Jurkat, Clone E6-1 (cell line): ENCODE results near the gene TEDC1.

Source experiments
- DNase-seq: peaks from one replicate; pipeline ENCODE4 v3.0.0-alpha.2; 2011; ENCODE audit warnings: low read depth, low spot score
- H3K4me3 ChIP-seq: 2 replicates; pipeline ENCODE4 v1.5.1; 2011; ENCODE audit warnings: mild to moderate bottlenecking, low read length, control low read depth, moderate library complexity

TEDC1 gene

DNA sequence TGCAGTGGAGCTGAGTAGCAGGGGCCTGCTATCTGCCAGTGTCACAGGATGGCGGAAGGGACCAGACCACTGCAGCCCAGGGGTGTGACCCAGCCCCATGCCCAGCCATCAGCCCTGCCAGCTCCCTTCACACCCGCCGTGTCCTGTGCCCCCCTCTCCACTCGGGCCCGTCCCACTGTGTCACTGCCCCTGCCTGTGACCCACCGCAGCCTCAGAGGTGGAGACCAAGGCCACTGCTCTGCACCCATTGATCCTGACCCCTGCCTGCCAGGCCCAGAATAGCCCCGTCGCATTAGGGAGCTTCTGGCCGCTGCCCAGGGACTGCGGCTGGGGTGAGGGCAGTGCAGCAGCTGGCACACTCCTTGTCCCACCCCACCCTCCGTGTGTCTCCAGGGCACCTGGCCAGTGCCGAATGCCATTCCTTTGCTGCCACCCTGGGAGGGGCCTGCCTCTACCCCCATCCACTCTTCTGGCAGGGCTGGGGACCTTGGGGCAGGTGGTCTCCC lies 18.5 kb upstream of the TEDC1 start:
- no peak overlapping the region for H3K4me3 ChIP-seq
- no peak for DNase-seq

DNA sequence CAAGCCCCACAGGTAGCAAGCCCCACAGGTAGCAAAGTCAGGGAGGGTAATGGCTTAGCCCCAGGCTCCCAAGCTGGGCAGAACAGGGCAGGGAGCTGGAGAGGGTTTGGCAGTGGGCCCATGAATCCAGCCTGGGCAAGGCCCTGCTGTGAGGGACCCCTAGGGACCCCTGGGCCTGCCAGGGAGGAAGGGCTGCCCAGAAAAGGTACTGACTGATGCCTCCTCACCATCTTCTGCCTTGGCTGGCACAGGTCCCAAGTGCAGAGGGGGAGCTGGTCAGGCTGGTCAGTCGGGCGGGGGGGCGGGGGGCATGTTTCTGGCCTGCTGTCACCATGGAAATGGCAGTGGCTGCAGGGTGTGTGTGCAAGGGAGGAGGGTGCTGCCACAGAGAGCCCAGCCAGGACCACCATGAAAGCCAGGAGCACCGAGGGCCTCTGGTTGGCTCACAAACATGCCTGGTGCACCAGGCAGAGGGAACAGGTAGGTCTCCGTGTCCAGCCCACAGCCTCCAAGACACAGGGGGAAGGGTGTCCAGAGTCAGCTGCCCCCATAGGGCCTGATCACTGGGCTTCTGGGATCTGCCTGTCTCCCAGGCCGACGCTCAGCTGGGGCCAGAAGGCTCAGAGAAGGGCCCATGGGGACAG lies 17.9 kb upstream of the TEDC1 start:
- no peak overlapping the region for H3K4me3 ChIP-seq
- no peak for DNase-seq

DNA sequence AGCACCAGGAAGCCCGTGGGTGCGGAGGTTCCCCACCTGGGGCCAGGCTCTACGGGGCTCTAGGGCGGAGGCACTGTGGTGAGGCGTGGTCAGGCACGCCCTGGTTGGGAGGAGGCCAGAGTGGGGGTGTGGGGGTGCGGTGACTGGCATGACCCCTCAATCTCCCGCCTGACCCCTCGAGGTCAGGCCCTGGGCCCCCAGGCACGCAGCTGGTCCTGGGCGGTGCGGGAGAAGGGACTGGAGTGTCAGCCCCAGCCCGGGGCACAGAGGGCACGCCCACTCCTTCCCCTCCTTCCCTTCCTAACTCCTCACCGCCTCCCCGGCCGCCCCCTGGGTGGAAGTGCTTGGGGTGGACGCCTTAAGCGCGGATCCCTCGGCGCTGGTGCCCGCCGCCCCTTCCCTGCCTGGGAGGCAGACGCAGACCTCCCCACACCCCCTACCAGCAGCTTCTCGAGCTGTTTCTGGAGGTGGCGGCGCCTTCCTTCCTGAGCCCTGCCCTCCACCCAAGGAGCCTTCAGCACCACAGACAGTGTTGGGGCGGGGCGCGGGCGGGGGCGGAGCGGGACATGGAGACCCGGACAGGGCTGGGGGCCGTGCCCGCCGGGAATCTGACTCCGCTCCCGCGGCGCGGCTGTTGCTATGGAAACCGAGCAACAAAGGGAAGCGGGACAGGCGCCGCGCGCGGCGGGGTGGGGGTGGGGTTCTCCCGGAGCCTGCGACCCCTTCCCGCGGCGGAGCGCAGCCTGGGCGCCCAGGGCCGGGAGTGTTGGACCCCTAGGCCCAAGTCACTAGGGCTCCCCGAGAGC lies 17.2 kb upstream of the TEDC1 start:
- DNase-seq = no peak
- peak overlapping the region; percentile 45 for H3K4me3 ChIP-seq

DNA sequence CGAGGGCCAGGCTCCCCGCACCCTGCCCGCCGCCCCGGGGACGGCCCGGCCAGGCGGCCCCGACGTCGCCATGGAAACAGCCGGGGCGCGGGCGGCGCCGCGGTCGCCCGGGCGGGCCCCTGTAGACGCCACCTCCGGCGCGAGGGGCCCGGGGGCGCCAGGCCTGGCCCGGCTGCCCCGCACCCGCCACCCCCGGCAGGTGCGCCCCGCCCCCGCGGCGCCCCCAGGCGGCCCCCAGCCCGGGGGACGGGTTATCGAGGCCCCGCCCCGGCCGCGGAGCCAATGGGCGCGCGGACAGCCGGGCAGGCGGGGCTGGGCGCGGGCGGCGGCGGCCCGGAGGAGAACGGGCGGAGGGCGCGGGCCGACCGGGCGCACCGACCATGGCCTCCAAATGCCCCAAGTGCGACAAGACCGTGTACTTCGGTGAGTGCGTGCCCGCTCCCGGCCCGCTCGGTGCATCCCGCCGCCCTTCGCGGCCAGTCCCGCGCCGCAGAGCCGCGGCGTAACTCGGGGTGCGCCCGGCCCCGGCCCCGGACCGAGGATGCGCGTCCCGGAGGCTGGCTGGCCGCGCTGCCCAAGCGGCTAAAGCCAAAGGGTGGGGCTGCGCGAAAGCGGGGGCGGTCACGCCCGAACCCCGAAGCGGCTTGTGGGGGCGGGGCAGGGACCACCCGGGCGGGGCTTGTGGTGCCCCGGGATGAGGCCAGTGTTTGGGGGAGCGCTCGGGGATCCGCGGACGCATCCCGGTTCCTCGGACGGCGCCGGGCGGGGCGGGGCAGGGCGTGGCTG lies 16.4 kb upstream of the TEDC1 start, which contains the start of gene CRIP2:
TSS of gene CRIP2 (plus strand) at position 339 of the 786 bp plus-strand sequence. CDS start at position 381, 42 bp downstream.
- no peak for DNase-seq
- peak within 1 kb of the TSS; percentile 45 for H3K4me3 ChIP-seq

DNA sequence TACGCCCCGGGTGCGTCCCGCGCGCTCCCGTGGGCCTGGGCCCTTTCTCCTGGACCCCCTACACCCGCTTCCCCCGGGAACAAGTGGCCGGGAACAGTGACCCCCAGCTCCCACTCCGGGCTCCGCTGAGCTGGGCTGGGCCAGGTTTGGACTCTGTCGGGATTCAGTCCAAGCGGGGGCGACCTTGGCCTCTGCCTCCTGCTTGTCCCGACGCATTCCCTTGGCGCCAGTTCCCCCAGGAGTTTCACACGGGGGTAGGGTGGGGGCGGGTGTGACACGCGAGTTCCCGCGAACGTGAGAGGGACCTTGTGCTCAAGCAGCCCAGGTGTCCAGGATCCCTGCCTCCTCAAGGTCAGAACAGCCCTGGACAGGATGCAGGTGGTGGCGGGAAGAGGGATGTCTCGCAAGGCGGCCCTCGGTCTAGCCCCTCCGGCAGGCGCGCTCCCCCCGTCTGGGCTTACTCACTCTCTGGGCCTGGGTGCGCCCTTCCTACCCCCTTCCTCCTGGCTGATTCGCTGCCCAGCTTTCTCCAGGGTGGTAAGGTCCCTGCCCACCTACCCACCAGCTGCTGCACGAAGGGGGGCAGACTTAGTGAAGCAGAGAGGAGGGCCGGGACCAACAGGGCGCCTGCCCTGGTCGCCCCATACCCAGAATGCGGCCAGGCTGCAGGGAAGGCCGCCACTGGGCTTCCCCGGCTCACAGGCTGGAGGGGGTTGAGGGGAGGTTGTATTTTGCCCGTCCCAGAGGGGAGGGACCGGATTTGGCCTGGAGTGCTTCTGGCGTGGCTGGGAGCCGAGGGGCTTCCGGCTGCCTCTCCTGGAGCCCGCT lies 15.6 kb upstream of the TEDC1 start:
- DNase-seq = no peak

DNA sequence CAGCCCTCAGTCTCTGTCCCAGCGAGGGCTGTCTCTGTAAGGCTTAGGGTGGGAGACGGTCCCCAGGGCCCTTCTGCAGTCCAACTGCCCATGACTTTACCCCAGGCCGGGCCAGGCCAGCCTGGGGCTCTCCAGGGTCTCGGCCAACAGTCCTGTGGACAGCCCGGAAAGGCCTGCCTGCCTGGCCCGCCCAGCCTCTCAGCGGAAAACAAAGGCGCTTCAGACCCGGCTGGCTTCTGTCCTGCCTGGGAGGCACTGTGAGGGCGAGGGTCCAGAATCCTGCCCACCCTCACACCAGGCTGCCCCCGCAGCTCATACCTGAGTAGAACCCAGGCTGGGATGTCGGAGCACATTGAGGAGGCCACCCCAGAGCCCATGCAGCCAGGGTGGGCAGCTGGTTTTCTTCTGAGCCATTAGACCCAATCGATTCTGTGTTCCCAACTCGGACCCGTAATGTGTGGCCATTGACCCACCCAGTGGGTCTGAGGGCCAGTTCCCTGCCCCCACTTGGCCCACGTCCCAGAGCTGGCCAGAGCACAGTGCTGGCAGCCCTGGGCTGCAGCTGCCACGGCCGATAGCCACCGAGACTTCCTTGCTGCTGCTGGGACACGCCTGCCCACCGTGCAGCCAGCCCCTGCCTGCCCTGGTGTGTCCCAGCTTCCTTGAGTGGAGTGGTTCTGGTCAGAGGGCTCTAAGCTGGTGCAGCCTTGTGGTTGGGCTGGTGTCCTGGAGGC lies 14.8 kb upstream of the TEDC1 start:
- H3K4me3 ChIP-seq = no peak overlapping the region
- no peak for DNase-seq

More for the DNA sequence above, 15.6 kb upstream of the TEDC1 start:
- H3K4me3 ChIP-seq = no peak overlapping the region

DNA sequence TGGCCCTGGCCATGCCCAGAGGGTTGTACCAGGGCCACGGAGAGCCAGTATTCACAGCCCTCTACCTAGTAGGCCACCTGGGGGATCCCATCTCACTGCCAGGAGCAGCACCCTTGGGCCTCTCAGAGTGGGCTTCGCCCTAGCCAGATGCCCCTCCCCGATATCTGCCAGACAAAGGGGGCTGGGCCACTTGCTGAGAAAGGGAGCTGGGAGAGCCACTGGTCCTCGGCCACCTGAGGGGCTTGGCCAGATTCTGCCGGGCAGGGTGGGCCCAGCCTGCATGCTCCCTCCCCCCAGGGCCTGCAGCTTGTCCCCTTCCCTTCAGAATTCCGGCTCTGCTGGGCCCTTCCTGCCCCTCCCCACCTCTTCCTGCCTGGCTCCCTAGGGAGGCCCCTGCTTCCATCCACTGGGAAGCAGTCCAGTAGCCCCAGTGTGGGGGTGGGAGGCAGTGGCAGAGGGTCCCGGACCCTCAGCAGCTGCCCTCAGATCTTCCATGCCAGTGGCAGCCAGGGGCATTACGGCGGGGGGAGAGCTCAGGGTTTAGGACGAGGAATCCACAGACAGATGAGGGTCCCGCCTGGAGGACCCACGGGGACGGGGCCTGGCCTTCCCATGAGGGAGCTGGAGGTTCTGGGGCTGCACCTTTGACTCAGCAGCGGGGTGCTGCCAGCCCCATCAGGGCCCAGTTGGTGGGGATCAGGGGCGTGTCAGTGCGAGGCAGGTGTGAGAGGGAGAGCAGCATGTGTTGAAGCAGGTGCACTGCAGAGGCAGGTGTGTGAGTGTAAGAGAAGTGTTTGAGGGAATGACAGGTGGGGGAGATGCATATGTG lies 14.0 kb upstream of the TEDC1 start:
- DNase-seq = no peak
- no peak overlapping the region for H3K4me3 ChIP-seq

DNA sequence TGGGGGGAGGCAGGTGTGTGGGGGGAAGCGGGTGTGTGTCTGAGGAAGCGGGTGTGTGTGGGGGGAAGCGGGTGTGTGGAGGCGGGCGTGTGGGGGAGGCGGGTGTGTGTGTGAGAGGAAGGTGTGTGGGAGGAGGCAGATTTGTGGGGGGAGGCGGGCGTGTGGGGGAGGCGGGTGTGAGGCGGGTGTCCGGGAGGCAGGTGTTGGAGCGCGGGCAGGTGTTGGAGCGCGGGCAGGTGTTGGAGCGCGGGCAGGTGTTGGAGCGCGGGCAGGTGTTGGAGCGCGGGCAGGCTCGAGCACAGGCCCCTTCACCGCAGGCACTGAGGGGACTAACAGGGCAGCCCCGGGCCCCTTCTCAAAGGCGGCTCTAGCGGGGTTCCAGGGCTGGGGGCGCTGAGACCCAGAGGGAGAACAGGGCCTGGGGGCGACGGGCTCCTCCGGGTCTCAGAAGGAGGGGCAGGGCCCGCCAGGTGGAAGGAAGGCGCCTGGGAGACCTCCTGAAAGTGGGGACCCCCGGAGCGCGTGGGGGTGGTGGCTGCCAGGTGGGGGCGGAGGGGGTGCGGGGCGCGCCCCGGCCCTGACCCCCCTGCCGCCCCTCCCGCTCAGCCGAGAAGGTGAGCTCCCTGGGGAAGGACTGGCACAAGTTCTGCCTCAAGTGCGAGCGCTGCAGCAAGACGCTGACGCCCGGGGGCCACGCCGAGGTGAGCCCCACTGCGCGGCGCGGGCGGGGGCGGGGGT lies 13.2 kb upstream of the TEDC1 start:
- H3K4me3 ChIP-seq = no peak overlapping the region
- DNase-seq = no peak

DNA sequence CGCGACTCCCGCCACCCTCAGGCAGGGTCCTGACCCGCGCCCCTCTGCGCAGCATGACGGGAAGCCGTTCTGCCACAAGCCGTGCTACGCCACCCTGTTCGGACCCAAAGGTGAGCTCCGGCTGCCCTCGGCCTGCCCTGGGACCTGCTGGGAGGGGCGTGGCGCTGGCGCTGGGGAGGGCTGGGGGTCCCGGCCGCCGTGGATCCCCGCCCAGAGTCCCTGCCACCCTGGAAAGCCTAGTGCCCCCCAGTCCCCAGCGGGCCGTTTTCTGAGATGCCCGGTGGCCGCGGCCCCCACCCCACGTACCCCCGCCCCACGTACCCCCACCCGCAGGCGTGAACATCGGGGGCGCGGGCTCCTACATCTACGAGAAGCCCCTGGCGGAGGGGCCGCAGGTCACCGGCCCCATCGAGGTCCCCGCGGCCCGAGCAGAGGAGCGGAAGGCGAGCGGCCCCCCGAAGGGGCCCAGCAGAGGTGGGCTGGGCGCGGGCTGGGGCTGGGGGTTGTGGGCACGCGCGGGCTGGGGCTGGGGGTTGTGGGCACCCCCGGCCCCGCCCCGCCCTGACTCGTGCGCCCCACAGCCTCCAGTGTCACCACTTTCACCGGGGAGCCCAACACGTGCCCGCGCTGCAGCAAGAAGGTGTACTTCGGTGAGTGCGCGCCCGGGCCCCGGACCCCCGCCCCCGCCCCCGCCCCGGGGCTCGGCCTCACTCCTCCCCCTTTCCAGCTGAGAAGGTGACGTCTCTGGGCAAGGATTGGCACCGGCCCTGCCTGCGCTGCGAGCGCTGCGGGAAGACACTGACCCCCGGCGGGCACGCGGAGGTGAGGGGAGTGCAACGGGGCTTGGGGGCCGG lies 12.4 kb upstream of the TEDC1 start:
- DNase-seq = no peak
- H3K4me3 ChIP-seq = no peak overlapping the region

DNA sequence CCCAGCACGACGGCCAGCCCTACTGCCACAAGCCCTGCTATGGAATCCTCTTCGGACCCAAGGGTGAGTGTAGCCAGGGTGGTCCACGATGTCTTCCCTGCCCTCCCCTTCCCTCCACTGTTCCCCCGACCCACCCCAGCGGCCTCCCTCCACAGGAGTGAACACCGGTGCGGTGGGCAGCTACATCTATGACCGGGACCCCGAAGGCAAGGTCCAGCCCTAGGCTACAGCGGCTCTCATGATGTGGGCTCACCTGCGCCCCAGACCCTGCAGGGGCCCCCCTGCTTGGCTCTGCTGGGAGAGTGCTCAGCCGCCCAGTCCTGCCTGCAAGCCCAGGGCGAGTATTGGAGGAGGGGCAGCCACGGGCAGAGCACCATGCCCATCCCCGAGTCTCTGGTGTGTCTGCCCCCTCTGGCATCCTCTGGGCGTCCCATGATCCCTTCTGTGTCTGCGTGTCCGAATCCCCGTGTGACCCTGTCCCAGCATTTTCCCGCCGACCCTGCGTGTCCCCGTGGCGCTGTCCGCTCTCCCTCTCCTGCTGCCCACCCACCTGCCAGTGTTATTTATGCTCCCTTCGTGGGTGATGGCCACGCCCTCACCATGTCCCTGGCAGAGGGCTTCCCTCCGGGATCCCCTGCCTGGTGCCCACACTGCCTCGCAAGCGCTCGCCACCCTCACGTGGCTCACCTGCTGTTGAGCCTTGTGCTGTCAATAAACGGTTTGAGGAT lies 11.5 kb upstream of the TEDC1 start:
- H3K4me3 ChIP-seq = no peak overlapping the region
- no peak for DNase-seq

DNA sequence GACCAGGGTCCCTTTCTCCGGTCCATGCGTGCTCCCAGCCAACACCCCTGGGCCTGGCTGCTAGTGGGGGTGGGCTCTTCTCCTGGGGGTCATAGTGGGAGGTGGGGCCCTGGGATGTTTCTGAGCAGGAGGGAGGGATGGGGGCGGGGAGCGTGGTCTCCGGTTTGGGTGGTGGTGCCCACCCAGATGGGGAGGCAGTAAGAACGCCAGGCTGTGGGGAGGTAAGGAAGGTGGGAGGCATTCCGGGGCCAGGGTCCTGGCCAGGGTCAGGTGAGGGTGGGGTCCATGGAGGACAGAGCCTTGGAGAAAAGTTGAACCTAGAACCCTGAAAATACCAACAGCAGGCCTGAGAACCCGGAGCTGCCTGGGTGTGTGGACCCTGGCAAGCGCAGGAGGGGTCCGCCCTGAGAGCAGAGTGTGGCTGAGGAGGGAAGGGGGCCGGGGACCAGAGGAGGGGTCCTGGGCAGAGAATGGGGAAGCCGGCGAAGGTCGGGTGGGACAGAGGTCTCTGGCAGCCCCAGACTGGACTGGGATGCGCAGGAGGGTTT lies 10.8 kb upstream of the TEDC1 start:
- no peak overlapping the region for H3K4me3 ChIP-seq
- no peak for DNase-seq

DNA sequence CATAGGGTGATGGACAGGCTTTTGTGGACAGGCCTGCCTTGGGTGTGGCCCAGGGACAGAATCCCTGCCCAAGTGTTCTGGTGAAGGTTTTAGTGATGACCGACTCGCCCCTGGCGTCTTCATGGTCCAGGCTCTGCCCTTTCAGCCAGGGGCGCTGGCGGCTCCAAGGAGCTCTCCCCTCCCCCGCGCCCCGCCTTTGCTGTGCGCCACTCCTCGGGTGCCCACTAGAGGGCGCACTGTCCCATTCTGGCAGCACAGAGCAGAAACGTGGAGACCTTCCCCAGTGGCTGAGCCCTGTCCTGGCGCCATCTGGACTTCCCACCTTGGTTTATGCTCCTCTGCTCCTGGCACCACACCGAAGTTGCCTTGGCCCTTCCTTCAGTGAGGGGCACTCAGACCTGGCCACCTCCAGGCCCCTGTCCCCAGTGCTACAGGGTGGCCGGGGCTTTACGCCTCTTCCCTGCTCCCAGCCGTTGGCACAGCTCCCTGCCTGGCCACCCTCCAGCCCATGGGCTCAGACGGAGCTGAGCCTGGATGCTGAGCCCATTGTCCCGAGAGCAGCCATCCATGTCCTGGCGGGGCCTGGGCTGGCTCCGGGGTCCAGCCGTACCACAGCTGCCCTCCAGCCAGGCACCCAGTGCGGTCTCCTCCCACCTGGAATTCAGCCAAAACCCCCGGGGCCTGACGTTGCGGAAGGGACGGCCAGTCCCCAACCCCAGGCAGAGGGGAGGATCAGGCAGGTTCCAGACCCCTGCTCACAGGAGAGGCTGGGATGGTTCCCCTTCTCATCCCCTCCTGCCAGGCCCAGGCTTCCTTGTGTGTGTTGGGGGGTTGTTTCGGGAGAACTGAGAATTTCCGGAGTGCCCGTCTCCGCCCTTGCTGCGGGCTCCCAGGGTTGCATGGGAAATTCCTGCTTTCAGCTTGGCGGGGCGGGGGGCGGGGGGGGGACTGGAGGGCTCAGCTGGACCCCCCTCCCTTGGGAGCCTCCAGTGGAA lies 9.9 kb upstream of the TEDC1 start:
- peak; percentile 62 for DNase-seq
- H3K4me3 ChIP-seq = peak overlapping the region; percentile 53

DNA sequence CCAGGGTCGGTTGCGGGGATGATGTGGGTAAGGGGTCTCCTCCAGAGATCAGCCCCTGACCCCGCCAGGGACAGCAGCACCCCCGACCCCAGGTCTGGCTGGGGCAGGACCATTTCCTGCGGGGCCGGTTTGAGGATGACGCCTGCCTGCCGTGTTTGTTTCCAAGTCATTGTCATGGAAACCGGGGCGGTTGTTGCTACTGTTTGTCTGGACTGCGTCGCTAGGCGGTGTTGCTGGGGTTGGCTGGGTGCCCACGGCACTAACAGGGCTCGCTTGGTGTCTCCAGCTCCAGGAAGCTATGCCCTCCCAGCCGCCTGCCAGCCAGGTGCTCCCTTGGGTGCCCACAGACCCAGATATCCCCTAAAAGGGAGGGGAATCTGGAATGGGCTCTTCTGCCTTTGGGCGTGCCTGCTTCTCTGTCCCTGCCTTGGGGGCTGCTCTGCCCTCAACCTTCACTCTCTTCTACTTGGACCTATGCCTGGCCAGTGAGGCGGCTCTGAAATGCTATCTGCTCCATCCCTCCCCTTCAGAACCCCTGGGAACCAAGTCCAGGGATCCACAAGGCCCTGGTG lies 9.1 kb upstream of the TEDC1 start:
- peak overlapping the region; percentile 53 for H3K4me3 ChIP-seq
- peak; percentile 95 for DNase-seq
